GM21381 (cell line): ENCODE results near the gene MMP14.
A peak's percentile ranks its signal among the peaks of the same experiment; 100 is the strongest.
"Not testable (repeated sequence)": the region's sequence is repeated elsewhere in the genome, so short reads cannot be mapped to it uniquely, and the experiment has no call there.

Experiments
- ATAC-seq: cut with Tn5 transposase; IDR thresholded peaks from one replicate; pipeline ENCODE4 v1.9.1; 2021; ENCODE audit warnings: mild to moderate bottlenecking, moderate library complexity; ENCODE audit not compliant: unreplicated experiment

MMP14 gene

DNA sequence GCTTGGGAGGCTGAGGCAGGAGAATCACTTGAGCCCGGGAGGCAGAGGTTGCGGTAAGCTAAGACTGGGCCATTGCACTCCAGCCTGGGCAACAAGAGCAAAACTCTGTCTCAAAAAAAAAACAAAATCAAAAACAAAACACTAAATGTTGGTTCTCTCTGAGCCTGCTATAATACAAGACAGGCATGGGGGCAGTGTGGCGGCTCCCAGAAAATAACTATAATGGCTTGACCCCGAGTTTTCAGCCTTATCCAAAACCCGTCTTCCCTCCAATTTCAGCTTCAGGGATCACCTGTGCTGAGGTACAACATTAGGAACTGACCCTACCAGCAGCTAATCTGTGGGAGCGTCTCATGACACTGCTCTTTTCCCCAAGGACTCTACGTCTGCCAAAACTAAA is 22.0 kb upstream of the MMP14 start:
- ATAC-seq = no peak

DNA sequence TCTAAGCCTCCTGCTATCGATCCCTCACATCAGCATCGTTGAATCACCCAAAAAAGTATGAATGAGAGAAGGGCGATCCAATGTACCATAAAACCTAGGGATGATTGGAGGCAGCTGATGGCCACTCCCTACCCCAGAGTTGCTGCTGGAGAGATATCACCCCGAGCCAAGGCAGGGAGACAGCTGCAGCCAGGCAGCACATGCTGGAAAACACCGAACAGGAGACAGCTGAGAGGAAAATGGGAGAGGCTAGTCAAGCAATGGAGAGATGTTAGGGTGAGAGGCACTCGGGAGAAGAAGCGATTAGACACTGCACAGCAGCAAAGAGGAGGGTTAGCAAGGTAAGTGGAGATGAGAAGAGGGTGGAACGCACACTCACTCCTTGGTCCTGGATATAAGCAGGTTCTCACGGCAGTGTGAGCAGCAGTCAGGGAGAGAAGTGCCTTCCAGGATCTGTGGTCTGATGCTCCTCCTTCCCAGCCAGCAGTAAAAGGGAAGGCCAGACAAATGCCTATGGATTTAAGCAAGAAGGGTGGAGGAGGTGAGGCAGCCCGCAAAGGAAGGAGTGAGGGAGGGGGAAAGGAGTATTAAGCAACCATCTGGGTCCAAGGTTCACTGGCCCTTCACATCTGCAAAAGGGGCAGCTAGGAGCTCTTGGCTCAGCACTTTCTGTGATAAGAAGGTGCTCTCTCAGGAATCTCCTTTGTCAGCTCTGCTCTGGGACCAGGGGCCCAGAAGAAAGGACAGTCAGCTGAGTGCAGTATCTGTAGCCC is 21.3 kb upstream of the MMP14 start, which contains the start of gene SLC7A7:
Gene SLC7A7 (minus strand): TSS at position 495 of the 773 bp plus-strand sequence. CDS start 2,037 bp downstream, outside the sequence.
- no peak for ATAC-seq

DNA sequence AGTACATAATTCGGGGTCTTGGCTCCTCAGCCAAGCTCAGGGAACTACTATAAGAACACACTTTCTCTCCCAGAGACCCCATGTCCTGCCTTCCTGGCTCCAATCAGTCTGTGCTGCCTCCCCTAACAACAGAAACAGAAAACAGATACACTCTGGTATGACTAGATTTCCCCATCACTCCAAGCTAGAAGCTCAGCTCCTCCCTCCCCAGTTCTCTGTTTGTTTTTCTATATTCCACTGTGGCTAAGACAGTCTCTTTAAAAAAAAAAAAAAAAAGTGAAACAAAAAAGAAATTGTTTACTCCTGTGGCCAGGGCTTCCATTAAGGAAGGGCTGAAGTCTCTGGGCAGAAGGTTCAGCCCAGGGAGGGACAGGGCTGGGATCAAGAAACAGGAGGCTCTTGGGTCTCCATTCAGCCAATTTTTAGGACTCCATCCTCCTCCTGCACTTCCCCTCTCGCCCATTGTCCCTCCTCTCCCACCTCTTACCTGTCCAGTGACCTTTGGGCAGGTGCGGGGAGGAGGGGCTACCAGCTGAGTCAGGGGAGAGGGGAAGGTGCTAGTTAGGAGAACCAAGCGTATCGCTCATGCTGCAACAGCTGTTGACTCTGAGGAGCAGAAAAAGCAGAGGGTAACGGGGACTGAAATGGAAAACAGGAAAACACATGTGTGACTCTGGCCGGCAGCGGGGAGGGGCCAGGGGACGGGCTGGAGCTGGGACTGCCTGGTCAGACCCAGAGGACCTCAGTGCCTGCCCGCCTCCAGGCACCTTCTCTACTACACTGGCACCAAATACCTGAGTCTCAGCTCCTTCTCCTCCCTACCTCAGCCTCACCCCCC is 17.0 kb upstream of the MMP14 start:
- ATAC-seq = no peak

DNA sequence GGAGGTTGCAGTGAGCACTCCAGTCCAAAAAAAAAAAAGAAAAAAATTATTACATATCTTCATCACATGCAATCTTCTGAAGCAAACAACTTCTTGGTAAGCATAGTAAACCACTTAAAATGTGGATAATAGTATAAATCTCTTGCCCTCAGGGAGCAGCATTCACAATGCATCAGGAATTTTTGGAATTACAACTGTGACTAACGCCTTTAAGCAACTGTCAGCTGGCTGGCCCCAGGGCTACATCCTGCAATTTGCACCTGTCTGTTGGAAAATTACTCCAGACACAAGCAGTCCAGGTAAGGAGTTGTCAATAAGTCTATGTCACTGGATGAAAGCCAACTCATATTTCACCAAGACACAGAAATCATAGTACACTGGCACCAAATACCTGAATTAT is 15.7 kb upstream of the MMP14 start:
- ATAC-seq = no peak

DNA sequence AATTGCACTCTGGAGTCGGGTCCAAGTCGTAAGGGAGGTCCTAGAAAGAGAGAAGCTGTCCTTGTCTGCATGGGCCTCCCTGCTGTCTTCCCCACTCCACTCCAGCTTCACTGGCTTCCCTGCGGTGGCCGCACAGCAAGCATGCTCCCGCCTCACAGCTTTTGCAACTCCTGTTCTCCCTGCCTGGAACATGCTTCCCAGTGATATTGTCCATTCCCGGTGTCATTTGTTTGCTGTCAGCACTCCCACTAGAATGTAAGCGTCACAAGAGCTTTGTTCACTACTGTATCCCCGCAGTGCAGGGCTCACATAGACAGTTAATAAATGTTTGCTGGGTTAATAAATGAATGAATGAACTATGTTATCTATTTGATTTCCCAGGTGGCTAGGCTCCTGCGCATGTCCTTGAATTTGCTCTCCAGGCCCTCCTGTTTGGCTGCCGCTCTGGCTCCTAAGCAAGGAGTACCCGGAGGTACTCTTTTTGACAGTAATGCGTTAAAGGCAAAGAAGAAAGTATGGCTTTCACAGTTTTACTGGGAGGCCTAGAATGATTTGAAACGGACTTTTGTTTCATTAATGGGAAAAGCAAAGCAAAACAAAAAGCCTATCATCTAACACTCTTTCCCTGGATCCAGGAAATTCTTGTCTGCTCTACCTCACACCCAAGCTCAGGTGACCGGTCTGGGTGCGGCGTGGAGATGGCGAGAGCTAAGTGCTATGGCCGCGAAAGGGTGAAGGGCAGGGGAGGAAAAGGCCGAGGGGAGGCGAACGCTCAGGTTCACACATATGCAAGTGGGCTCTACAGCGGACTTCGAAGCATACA is 15.0 kb upstream of the MMP14 start:
- no peak for ATAC-seq

DNA sequence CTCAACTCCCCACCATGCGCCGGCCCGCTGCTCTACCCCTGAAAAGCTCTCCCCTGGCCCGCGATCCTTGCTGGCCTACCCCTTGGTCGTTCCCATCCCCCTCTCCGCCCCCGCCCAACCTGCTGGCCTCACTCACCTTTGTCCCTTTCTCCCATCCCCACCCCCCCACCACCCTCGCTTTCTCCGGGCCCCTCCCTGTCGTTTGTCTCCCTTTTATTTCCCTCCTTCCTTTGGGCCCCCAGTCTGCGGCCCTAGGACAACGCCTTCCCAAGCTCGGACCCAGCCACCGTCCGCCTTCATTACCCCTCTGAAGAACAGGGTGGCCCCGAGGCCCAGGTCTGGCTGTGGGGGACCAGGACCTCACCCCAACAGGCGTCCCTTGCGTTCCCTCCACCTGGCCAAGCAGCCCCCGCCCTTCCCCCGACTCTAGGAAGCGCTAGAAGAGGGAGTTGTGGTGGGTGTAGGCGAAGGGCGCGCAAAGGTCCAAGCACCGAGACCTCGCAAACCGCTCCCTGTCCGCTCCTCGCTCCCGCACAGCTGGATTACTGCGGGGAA is 14.3 kb upstream of the MMP14 start:
- ATAC-seq = no peak

DNA sequence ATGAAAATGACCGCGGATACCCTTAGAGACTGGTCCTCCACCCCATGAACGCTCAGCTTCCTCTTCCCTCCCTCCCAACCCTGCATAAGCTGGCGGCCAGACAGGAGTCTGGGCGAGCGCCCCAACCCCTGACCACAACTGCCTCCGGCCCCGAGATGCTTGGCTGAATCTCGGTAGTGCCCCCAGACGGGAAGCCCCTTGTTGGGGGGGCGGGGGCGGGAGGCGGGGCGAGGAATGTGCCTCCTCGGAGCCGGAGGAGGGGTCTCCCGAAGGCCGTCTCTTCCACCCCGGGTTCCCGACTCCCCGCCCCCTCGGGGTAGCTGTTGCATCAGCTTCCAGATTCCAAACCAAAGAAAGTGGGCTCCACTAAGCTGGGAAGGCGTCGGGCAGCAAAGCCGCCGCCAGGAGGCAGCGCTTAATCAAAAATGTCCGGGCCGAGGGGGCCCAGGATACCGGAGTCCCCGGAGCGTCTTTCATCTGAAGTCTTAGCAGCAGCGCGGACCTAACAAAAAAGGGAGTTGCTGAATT is 13.8 kb upstream of the MMP14 start:
- peak; percentile 47 for ATAC-seq

DNA sequence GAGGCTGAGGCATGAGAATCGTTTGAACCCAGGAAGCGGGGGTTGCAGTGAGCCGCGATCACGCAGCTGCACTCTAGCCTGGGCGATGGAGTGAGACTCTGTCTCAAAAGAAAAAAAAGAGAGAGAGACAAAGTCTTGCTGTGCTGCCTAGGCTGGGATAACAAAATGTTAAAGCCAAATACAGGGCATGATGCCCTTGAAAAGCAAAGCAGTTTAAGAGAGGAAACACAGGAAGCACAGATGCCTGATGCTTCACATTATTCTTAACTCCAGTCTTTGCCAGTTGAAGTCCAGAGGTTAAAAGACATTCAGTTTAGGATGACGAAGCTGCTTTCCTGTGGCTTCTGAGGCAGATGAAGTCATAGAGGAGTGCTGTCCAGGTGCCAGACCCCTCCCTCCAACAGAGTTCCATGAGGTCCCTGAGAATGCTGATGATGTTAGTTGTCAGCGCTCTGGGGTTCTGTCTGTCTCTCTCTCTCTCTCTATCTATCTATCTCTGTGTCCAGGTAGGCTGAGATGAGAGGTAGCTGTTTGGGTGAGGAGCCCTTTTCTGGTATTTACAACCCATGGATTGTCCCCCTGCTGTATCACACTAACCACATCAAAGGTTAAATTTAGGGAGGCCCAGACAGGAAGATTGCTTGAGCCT is 11.6 kb upstream of the MMP14 start:
- ATAC-seq = no peak

DNA sequence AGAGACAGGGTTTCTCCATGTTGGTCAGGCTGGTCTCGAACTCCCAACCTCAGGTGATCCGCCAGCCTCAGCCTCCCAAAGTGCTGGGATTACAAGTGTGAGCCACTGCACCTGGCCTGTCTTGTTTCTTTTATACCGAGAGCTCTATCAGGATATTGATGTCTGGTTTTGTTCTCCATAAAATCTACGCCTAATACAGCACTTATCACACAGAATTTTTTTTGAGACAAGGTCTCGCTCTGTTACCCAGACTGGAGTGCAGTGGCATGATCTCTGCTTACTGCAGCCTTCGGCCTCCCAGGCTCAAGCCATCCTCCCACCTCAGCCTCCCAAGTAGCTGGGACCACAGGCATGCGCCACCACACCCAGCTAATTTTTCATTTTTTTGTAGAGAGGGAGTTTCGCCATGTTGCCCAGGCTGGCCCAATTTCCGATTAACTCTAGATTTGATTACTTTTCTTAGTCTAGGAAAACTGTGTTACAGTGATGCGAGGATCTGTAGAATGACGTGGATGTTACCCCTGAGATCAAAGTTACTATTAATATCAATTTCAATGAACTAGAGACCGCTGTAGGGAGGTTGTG is 7.2 kb upstream of the MMP14 start:
- ATAC-seq = not testable (repeated sequence)

DNA sequence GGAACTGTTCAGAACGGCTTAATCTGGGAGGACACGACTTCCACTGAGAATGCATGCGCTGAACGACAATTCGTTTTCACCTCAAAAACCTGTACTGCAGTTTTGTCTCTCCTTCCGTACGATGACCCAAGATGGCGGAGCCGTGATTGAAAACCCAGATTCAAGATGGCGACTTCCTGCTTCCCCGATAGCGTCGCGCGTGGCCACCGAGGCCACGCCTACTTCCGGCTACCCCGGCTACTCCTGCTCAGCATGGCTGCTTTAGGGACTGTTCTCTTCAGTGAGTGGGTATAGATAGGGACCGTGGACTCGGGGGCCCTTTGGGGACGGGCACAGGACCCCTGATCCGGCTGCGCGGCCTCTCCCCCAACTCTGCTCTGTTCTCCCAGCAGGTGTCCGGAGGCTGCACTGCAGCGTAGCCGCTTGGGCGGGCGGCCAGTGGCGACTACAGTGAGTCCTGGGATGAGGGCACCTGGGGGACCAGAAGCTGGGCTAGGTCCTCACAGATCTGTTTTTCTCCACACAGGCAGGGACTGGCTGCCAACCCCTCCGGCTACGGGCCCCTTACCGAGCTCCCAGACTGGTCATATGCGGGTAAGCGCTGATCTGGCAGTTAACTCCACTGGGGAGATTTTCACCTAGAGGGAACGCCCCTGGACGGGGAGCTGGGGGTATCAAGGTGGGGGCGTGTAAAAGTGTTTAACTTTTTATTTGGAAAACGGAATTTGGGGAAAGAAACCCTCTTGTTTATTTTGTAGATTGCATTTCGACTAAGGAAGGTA is 6.5 kb upstream of the MMP14 start, which contains the start of gene MRPL52:
Gene MRPL52 (plus strand): TSS at position 227 of the 782 bp plus-strand sequence. CDS start 26 bp downstream, at position 253.
- ATAC-seq = peak; percentile 85

DNA sequence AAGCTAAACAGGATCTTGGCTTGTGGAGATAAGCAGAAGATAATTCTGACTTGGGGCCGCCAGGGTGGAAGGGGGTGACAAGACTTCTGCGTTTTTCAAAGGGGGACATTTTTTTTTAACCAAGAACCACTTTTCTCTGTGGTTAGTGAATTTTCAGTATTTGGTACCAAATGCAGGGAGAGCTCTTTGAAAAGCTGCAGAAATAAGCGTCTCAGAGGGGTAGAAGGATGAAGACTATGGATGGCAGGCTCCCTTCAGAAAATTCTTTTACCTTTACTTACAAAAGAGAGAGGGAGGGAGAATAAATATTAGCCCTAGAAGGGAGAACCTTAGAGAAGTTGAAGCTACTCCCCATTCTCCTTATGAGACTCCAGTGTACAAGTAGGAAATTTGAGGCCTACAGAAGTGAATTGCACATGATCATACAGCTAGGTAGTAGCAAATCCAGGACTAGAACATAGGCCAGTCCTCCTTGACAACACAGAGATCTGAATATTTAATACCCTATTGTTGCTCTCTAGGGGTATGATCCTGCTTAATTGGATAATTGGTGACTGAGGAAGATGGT is 5.9 kb upstream of the MMP14 start:
- no peak for ATAC-seq

DNA sequence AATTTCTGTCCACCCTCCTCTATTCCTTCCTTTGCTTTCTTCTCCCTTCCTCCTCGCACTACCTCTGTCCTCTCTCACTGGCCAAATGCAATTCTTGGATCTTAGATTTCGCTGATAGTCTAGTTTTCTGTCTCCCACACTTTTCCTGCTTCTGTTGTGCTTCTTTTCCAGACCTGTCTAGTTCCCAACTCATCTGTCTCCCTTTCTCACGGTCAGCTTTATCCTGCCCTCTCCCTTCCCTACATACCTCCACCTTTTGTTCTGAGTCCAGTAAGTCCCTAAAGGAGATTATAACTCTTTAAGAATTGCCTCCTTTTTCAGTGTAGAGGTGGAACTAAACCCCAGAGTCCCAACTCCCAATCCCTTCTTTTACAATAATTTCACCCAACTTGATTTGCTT is 880 bp upstream of the MMP14 start:
- ATAC-seq = no peak

DNA sequence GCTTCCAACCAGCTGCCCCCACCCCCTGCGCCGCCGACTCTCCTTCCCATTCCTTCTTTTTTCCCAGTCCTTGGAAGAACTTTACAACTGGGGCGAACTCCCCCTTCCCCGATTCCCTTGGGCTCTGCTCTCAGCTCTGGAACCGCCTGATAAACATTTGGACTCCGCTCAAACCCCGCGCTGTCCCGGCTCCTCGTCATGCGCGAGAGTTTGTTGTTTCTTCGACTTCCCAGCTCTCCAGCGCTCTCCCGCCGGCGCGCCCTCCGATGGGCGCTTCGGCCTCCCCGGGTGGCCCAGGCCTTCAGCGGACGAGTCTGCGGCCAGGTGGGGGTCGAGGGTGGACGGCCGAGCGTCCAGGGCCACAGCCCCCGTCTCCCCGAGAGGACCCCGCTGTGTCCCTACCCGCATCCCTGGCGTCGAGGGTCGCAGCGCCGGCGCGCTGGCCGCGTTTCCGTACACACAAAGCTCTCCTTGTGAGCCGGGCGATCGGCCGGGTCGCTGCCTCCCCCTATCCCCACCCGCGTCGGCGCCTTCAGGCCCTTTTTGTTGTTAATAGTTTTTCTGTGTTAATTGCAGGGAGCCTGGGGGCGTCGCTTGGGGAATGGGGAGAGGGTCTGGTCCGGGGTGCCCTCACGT is 847 bp downstream of the MMP14 start:
- no peak for ATAC-seq

DNA sequence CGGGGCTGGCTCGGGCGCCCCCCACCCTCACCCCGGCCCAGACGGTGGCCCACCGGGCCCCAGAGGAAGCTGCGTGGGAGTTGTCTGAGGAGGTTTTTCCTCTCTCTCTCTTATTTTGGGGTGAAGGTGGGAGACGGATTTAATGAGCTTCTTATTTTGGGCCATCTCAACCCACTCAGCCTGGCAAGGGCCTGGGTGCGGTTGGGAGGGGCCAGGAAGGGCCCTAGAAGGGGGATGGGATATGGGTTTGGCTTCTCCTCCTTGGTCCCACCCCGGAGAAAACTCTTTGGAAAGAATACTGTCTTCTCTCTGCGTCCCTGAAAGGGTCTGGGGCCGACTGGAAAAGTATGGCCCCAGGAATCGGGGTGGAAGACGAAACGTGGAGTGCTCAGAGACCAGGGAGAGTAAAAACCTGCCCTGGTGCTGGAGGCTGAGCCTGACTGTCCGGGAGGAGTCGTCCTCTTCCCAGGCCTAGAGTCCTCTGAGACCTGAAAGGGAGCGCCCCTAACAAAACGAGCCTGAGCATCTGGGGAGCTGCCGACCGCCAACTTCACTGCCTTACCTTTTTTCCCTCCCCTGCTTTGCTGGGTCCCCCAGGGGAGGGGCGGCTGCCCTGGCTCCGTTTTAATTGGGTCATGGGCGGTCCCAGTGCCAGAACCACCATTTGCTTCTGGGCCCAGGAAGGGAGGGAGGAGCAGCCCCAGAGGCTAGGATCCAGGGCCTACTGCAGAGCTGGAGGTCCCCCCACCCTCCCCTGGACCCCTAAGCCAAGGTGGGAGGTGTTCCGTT is 1.6 kb downstream of the MMP14 start:
- ATAC-seq = no peak

DNA sequence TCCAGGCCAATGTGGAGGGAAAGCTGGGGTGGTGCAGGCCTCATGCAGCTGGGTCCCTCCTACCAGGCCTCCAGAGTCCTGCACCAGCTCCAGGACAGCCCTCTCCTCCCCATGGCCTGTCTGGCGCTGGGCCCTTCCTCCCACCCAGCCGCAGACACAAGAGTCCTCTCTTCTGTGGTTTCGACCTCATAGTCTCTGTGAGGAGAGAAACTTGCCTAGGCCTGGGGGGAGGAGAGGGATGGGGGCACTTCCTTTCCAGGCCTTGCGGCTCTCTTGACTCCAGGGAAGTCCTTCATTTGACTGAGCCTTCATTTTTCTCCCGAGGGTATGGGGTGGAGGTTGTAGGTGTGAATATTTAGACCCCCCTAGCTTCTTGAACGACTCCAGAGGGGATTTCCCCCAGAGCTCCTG is 2.3 kb downstream of the MMP14 start:
- ATAC-seq = no peak

DNA sequence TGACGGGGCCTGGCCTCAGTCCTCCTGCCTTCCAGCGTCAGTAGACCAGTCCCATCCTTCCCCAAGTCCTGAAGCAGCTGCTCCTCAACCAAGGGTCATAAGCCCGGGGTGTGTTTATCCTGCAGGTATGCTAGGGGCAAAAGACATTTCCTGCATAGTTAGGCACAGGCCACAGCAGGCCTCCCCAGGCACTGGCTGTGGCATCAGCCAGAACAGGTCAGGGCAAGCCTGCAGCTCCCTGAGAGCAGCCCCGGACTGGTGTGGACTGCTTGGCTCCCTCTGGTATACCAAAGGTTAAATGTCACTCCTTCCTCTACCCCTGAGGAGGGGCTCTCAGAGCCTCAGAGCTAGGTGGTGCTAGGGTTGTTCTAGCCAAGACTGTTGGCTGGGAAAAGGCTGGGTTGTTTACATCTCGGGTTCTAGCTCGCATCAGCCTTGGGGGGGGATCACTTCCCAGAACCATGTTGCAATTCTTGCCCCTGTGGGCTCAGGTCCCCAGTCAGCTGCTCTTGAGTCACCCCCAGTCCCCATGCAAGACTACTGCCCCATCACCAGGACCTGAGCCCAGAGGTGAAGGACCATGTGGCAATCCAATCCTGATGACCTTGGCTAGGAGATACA is 2.9 kb downstream of the MMP14 start:
- ATAC-seq = no peak

DNA sequence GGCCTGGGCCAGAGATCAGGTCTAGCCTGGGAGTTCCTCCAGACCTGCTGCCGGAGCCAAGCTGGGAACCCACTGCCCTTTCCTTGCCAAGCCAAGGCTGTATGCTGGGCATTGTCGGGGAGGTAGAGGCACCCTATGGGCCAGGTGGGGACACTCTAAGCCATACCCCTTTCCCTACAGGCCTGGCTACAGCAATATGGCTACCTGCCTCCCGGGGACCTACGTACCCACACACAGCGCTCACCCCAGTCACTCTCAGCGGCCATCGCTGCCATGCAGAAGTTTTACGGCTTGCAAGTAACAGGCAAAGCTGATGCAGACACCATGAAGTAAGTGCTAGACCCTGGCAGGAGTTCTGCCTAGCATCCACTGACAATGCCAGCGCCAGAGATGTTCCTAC is 4.9 kb downstream of the MMP14 start:
- ATAC-seq = no peak
